ENCODE results near the gene COMTD1. TPM values are rescaled to one million over a fixed set of nuclear protein-coding genes. Genes with fewer than 3 reads are reported as not detected.
"Not testable (repeated sequence)": the region's sequence is repeated elsewhere in the genome, so short reads cannot be mapped to it uniquely, and the experiment has no call there.

The COMTD1 gene
- total RNA-seq, 1 donor: 13.4 TPM

DNA sequence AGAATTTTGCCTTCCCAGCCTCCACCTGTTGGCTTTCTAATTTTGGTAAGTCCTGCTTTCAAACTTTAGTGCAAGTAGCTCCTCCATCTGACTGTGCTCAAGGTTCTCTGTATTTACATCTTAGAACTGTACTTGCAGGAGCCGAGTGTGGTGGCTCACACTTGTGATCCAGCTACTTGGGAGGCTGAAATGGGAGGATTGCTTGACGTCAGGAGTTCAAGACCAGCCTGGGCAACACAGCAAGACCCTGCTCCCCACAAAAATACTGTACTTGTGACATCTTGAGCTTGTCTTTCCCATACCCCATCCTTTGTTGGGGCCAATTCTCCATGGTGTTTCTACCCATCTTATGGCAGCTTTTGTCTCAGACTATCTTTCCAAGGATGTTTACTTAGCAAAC is 29.8 kb downstream of the COMTD1 start:
- DNase-seq (ENCODE audit: insufficient read length, low spot score, missing footprints): no peak
- Histone ChIP-seq H3K9me3 (ENCODE audit: low read depth, low read length) (no peaks in the 10 kb centered on the region), H3K4me1 (ENCODE audit: insufficient read depth, low read length) (peaks cover 23% of the 10 kb centered on the region), H3K79me2 (ENCODE audit: insufficient read depth, low read length) (peaks cover 5% of the 10 kb centered on the region), H3K27me3 (ENCODE audit: insufficient read depth, low read length) (no peaks in the 10 kb centered on the region), H3K4me2 (ENCODE audit: insufficient read depth, low read length) (no peak overlapping the region), H3K27ac (ENCODE audit: low read depth, low read length) (no peak overlapping the region), H3K4me3 (ENCODE audit: insufficient read depth, low read length) (no peak overlapping the region), H2AFZ (ENCODE audit: low read length) (no peak overlapping the region), H4K20me1 (ENCODE audit: insufficient read depth, low read length) (no peaks in the 10 kb centered on the region), H3K36me3 (ENCODE audit: insufficient read depth, low read length) (no peaks in the 10 kb centered on the region)
- TF ChIP-seq, protein P1, sequence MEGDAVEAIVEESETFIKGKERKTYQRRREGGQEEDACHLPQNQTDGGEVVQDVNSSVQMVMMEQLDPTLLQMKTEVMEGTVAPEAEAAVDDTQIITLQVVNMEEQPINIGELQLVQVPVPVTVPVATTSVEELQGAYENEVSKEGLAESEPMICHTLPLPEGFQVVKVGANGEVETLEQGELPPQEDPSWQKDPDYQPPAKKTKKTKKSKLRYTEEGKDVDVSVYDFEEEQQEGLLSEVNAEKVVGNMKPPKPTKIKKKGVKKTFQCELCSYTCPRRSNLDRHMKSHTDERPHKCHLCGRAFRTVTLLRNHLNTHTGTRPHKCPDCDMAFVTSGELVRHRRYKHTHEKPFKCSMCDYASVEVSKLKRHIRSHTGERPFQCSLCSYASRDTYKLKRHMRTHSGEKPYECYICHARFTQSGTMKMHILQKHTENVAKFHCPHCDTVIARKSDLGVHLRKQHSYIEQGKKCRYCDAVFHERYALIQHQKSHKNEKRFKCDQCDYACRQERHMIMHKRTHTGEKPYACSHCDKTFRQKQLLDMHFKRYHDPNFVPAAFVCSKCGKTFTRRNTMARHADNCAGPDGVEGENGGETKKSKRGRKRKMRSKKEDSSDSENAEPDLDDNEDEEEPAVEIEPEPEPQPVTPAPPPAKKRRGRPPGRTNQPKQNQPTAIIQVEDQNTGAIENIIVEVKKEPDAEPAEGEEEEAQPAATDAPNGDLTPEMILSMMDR (IDR thresholded peaks at IDR 0.05; ENCODE audit: extremely low read depth, low read depth, low read length): no peak

DNA sequence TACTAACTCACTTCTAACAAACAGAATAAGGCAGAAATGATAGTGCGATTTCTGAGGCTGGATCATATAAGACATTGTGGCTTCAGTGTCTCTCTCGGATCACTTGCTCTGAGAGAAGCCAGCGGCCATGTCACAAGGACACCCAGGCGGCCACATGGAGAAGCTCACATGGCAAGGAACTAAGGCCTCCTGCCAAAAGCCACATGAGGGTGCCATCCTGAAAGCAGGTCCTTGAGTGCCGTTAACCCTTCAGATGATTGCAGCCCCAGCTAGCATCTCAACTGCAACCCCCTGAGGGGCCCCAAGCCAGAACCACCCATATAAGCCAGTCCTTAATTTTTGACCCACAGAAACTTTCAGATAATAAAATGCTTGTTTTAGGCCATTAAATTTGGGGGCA is 32.0 kb downstream of the COMTD1 start:
- peaks cover 17% of the 10 kb centered on the region for H3K4me1 ChIP-seq (ENCODE audit: insufficient read depth, low read length)
- no peak overlapping the region for H3K4me3 ChIP-seq (ENCODE audit: insufficient read depth, low read length)
- no peak for DNase-seq (ENCODE audit: insufficient read length, low spot score, missing footprints)
- H4K20me1 ChIP-seq (ENCODE audit: insufficient read depth, low read length): no peaks in the 10 kb centered on the region
- TF ChIP-seq, protein P1 (IDR thresholded peaks at IDR 0.05; ENCODE audit: extremely low read depth, low read depth, low read length): no peak
- H3K27ac ChIP-seq (ENCODE audit: low read depth, low read length): no peak overlapping the region
- H3K79me2 ChIP-seq (ENCODE audit: insufficient read depth, low read length): no peaks in the 10 kb centered on the region
- H3K9me3 ChIP-seq (ENCODE audit: low read depth, low read length): no peaks in the 10 kb centered on the region
- no peaks in the 10 kb centered on the region for H3K27me3 ChIP-seq (ENCODE audit: insufficient read depth, low read length)
- no peak overlapping the region for H2AFZ ChIP-seq (ENCODE audit: low read length)
- no peak overlapping the region for H3K4me2 ChIP-seq (ENCODE audit: insufficient read depth, low read length)
- no peaks in the 10 kb centered on the region for H3K36me3 ChIP-seq (ENCODE audit: insufficient read depth, low read length)

DNA sequence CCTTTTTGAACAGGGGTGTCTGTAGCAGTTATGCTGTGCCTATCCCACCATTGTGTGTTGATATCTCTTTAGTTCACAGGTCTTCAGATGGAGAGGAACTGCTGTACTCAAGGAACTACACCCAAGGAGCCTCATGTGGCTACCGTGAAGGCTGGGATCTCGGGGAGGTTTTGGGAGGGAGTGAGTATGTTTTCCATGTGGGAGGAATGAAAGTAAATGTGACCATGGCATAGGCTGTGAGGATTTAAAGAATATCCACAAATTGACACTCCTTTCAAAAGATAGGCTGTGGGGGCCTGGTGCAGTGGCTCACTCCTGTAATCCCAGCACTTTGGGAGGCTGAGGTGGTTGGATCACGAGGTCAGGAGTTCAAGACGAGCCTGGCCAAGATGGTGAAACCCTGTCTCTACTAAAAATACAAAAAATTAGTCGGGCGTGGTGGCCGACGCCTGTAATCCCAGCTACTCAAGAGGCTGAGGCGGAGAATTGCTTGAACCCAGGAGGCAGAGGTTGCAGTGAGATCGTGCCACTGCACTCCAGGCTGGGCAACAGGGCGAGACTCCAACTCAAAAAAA is 32.6 kb downstream of the COMTD1 start:
- not testable (repeated sequence) for H3K79me2 ChIP-seq (ENCODE audit: insufficient read depth, low read length); H3K4me3 ChIP-seq (ENCODE audit: insufficient read depth, low read length); H3K9me3 ChIP-seq (ENCODE audit: low read depth, low read length); DNase-seq (ENCODE audit: insufficient read length, low spot score, missing footprints); H3K36me3 ChIP-seq (ENCODE audit: insufficient read depth, low read length); H3K27me3 ChIP-seq (ENCODE audit: insufficient read depth, low read length); H4K20me1 ChIP-seq (ENCODE audit: insufficient read depth, low read length)
- Histone ChIP-seq H3K4me1 (ENCODE audit: insufficient read depth, low read length) (peaks cover 13% of the 10 kb centered on the region), H3K4me2 (ENCODE audit: insufficient read depth, low read length) (peak overlapping the region; percentile 32), H2AFZ (ENCODE audit: low read length) (peak overlapping the region; percentile 87), H3K27ac (ENCODE audit: low read depth, low read length) (peak overlapping the region; percentile 28)

DNA sequence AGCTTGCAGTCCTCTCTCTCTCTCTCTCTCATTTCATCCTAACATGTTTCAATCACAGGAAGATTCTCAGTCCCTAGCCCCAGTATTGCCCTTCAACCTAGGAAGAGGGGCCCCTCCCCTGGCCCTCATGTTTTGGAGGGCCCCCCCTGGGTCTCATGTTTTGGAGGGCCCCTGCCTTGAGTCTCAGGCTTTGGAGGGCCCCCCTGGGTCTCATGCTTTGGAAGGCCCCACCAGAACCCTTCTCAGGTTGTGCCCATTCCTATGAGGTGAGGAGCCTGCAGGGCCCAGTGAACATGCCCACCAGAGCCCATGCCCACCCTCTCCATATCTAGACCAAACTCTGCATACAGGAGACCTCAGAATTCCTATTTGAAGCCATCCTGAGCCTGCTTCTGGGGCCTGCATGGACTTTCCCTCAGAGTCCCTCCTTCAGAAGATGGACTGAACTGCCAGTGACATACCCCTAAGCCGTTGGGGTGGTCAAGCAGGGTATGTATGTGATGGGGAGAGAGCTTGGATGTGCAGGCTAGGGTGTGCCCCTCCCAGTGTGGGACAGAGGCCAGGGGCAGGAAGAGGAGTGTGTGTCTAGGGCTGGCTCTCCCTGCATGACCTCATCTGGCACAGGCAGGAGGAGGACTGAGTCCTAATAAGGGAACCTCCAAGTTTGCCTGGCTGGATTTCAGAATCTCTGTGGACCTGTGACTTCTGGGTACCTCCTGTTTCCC is 33.3 kb downstream of the COMTD1 start:
- Histone ChIP-seq H3K79me2 (ENCODE audit: insufficient read depth, low read length) (no peaks in the 10 kb centered on the region), H3K36me3 (ENCODE audit: insufficient read depth, low read length) (no peaks in the 10 kb centered on the region), H3K4me1 (ENCODE audit: insufficient read depth, low read length) (peaks cover 8% of the 10 kb centered on the region), H3K9me3 (ENCODE audit: low read depth, low read length) (no peaks in the 10 kb centered on the region), H4K20me1 (ENCODE audit: insufficient read depth, low read length) (no peaks in the 10 kb centered on the region), H3K27ac (ENCODE audit: low read depth, low read length) (peak overlapping the region; percentile 28), H3K4me2 (ENCODE audit: insufficient read depth, low read length) (peak overlapping the region; percentile 32), H3K4me3 (ENCODE audit: insufficient read depth, low read length) (no peak overlapping the region), H3K27me3 (ENCODE audit: insufficient read depth, low read length) (no peaks in the 10 kb centered on the region), H2AFZ (ENCODE audit: low read length) (peak overlapping the region; percentile 87)
- TF ChIP-seq, protein P1 (IDR thresholded peaks at IDR 0.05; ENCODE audit: extremely low read depth, low read depth, low read length): no peak
- peak; percentile 88 for DNase-seq (ENCODE audit: insufficient read length, low spot score, missing footprints)

All from osteoblast (primary cell).